ENCODE measurements around the gene CD93.

Gene CD93

DNA sequence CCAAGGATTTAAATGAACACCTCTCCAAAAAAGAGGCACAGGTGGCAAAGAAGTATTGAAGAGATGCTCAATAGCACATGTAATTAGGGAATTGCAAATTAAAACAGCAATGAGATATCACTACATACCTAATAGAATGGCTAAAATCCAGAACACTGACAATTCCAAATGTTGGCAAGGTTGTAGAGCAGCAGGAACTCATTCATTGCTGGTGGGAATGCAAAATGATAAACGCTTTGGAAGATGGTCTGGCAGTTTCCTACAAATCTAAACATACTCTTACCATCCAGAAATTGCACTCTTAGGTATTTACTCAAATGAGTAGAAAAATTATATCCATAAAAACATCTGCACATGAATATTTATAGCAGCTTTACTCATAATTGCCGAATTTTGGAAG lies 17.0 kb downstream of the CD93 start:
- TF ChIP-seq POU2F2 (IDR thresholded peaks at IDR 0.05; ENCODE audit: low read depth, low read length) = no peak
- TF ChIP-seq POLR2A (IDR thresholded peaks at IDR 0.05; ENCODE audit: low read depth, low read length) = no peak
- TF ChIP-seq SPI1 (IDR thresholded peaks at IDR 0.05; ENCODE audit: low read depth, low read length) = no peak
- no peak for TF ChIP-seq PAX5 (IDR thresholded peaks at IDR 0.05; ENCODE audit: insufficient read depth, low read length, severe bottlenecking)
- no peak for TF ChIP-seq POLR2AphosphoS5 (IDR thresholded peaks at IDR 0.05; ENCODE audit: low read depth, low read length)
- TF ChIP-seq TAF1 (IDR thresholded peaks at IDR 0.05; ENCODE audit: low read depth, low read length) = no peak
- FAIRE-seq = no peak

DNA sequence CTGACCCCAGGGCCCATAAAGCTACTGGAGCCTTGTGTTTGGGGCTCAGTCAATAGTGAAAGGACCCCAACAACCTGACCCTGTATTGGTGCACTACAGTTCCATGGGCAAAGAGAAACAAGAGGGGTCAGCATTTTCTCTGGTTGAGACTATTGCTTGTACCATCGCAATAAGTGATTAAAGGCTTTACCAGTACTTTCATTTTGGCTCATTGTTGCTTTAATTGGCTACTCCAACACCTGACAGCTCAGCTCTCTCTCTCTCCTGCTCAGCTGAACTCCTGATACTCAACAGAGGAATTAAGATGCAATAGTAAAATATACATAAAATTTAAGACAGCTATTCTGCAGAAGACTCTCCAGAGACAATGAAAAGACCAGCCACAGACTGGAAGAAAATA lies 17.8 kb downstream of the CD93 start:
- DNase-seq (ENCODE audit: insufficient read length, low spot score) = no peak
- FAIRE-seq = no peak

More for the DNA sequence above, 17.0 kb downstream of the CD93 start:
- DNase-seq (ENCODE audit: insufficient read length, low spot score) = no peak

DNA sequence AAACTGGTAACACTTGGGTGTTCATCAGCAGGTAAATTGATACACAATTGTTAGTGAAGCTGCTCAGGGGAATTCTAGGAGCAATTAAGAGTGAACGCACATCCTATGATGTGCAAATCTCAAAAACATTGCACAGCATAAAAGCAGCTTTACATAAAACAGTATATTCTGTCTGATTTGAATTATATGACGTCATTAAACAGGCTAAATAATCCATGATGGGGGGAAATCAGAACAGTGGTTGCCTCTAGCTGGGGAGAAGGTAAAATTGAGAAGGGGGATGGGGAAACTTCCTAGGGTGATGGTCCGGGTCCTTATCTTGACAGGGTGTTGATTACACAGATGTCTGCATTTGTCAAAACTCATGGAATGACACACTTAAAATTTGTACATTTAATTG lies 19.4 kb downstream of the CD93 start:
- no peak for FAIRE-seq
- TF ChIP-seq POLR2A (IDR thresholded peaks at IDR 0.05; ENCODE audit: low read depth, low read length) (no peak), SPI1 (IDR thresholded peaks at IDR 0.05; ENCODE audit: low read depth, low read length) (no peak), TAF1 (IDR thresholded peaks at IDR 0.05; ENCODE audit: low read depth, low read length) (no peak), POU2F2 (IDR thresholded peaks at IDR 0.05; ENCODE audit: low read depth, low read length) (no peak), PAX5 (IDR thresholded peaks at IDR 0.05; ENCODE audit: insufficient read depth, low read length, severe bottlenecking) (no peak), POLR2AphosphoS5 (IDR thresholded peaks at IDR 0.05; ENCODE audit: low read depth, low read length) (no peak)
- DNase-seq (ENCODE audit: insufficient read length, low spot score) = no peak

More for the DNA sequence above, 17.8 kb downstream of the CD93 start:
- TF ChIP-seq SPI1 (IDR thresholded peaks at IDR 0.05; ENCODE audit: low read depth, low read length) (no peak), POLR2AphosphoS5 (IDR thresholded peaks at IDR 0.05; ENCODE audit: low read depth, low read length) (no peak)

DNA sequence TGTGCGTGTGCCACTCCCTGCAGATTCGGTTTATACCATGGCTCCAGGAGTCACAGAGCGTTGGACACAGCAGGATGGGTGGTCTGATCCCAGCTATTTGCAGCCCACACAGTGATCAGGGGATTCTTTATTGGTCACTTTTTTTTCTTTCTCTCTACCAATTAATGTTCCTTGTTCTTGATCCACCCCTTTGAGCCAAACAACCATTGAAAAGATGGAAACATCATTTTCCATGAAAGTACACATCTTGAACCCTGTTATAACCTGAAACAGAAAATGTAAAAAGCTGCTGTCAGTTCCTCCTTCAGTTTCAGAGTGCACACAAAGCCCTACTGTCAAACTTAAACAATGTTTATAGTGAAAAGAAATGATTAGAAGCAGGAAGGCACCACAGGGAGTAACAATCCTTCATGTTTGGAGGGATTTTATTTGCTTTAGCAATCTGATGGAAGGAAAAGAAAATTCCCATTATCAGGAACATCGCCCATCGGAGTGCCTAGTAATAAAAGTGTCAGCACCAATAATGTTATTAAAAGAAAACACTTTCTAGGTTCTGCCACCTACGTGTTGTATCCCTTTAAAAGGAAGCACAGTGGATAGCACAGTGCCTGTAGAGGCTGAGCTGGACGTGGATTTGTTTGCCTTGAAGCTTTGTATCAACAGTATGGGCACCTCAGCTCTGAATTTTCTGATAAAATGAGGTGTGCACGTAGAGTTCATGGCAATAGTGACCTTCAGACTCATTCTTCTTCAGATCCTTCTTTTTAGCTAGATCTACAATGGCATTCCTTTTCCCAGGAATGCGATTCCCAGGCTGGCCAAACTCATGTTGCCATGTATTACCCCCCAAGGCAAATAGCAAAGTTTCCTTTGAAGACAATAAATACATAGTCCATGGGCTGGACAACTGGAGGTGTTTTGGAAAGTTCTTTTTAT lies 20.6 kb downstream of the CD93 start:
- DNase-seq (ENCODE audit: insufficient read length, low spot score) = no peak
- no peak for FAIRE-seq
- TF ChIP-seq POU2F2 (IDR thresholded peaks at IDR 0.05; ENCODE audit: low read depth, low read length) = no peak
- TF ChIP-seq POLR2AphosphoS5 (IDR thresholded peaks at IDR 0.05; ENCODE audit: low read depth, low read length) = no peak
- no peak for TF ChIP-seq PAX5 (IDR thresholded peaks at IDR 0.05; ENCODE audit: insufficient read depth, low read length, severe bottlenecking)
- no peak for TF ChIP-seq SPI1 (IDR thresholded peaks at IDR 0.05; ENCODE audit: low read depth, low read length)
- TF ChIP-seq TAF1 (IDR thresholded peaks at IDR 0.05; ENCODE audit: low read depth, low read length) = no peak
- TF ChIP-seq POLR2A (IDR thresholded peaks at IDR 0.05; ENCODE audit: low read depth, low read length) = no peak

DNA sequence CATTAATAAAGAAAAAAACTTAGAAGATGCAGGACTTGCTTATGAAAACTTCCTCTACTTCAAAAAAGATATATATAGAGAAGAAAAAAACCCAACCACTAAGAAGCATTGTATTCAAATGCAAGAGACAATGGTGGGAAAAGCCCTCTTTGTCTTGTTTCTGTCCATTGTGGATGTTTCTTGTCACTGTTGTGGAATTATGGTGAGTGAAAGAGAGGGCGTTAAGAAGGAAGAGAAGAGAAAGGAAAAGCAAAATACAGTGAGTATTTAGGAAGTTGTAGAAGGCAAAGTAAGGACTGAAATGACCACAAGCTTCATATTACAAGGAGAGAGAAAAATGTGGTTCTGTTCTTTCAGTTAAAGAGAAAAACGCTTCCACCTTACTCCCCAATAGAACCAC lies 22.5 kb downstream of the CD93 start:
- no peak for FAIRE-seq
- no peak for DNase-seq (ENCODE audit: insufficient read length, low spot score)
- no peak for TF ChIP-seq POU2F2 (IDR thresholded peaks at IDR 0.05; ENCODE audit: low read depth, low read length)
- no peak for TF ChIP-seq TAF1 (IDR thresholded peaks at IDR 0.05; ENCODE audit: low read depth, low read length)
- TF ChIP-seq POLR2AphosphoS5 (IDR thresholded peaks at IDR 0.05; ENCODE audit: low read depth, low read length) = no peak
- no peak for TF ChIP-seq SPI1 (IDR thresholded peaks at IDR 0.05; ENCODE audit: low read depth, low read length)
- no peak for TF ChIP-seq PAX5 (IDR thresholded peaks at IDR 0.05; ENCODE audit: insufficient read depth, low read length, severe bottlenecking)
- TF ChIP-seq POLR2A (IDR thresholded peaks at IDR 0.05; ENCODE audit: low read depth, low read length) = no peak

DNA sequence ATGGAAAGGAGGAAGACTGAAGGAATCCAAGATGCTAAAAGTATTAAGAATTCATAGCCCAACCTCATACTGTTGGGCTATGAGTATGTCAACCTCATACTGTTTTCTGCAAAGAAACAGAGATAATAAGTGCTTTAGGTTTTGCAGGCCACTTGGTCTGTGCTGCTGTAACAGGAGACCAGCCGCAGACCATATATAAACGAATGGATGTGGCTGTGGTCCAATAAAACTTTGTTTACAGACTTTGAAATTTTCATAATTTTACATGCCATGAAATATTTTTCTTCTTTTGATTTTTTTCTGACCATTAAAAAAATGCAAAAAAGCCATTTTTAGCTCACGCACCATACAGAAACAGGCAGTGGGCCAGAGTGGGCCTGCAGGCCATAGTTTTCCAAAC lies 23.0 kb downstream of the CD93 start:
- DNase-seq (ENCODE audit: insufficient read length, low spot score) = no peak
- FAIRE-seq = no peak
- TF ChIP-seq TAF1 (IDR thresholded peaks at IDR 0.05; ENCODE audit: low read depth, low read length) (no peak), SPI1 (IDR thresholded peaks at IDR 0.05; ENCODE audit: low read depth, low read length) (no peak), POLR2AphosphoS5 (IDR thresholded peaks at IDR 0.05; ENCODE audit: low read depth, low read length) (no peak), POU2F2 (IDR thresholded peaks at IDR 0.05; ENCODE audit: low read depth, low read length) (no peak), PAX5 (IDR thresholded peaks at IDR 0.05; ENCODE audit: insufficient read depth, low read length, severe bottlenecking) (no peak), POLR2A (IDR thresholded peaks at IDR 0.05; ENCODE audit: low read depth, low read length) (no peak)

DNA sequence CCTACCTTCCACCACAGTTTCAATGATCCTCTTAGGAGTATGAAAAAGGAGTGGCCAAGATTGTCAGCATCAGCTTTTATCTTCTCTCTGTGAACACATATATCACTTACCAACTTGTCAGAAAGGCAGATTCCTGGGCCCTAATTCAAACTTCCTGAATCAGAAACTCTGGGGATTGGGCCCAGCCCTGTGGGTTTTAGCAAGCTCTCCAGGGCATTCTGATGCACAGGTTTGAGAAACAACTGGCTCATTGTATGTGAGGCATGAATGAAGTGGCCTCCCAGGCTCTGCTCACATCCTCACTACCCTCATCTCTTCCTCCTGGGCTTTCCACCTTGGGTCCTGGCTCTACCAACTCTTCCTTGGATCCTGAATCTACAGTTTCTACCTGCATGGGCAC lies 23.5 kb downstream of the CD93 start:
- FAIRE-seq (no peak), DNase-seq (ENCODE audit: insufficient read length, low spot score) (no peak)
- no peak for TF ChIP-seq SPI1 (IDR thresholded peaks at IDR 0.05; ENCODE audit: low read depth, low read length)
- no peak for TF ChIP-seq POLR2AphosphoS5 (IDR thresholded peaks at IDR 0.05; ENCODE audit: low read depth, low read length)
- TF ChIP-seq POLR2A (IDR thresholded peaks at IDR 0.05; ENCODE audit: low read depth, low read length) = no peak
- no peak for TF ChIP-seq POU2F2 (IDR thresholded peaks at IDR 0.05; ENCODE audit: low read depth, low read length)
- TF ChIP-seq TAF1 (IDR thresholded peaks at IDR 0.05; ENCODE audit: low read depth, low read length) = no peak

DNA sequence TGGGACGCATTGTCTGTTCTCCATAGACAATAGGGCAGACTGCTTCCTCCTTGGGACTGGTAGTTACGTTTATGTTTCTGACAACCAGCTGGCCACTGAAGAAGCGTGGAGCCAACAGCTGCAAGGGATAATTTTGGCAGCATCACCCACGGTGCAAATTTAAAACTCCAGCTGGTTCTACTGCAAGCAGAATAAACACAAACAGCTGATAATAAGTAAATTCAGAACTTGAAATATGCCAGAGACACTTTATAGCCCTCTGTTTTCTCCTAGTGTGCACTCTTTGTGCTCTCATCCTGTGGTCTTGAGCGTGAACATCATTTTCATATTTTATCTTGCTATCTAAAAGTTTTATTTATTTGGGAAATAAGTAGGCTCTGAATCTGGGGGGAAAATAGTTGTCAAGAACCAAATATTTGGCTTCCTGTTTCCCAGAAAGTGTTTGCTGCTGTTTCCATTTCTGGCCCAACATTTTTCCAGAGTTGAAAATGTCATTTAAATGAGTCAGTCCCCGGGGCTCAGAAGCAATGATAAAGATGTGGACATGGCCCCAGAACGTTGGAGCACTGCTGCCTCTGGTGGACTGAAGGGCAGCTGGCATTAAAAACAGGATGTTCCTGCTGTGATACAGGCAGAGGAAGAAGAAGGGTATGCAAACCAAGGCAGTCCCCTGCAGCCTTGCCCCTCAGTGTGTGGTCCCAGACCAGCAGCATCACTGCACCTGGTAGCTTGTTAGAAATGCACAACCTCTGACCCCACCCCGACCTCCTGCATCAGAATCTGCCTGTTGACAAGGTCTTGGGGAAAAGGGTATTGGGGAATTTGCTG lies 24.2 kb downstream of the CD93 start:
- FAIRE-seq (no peak), DNase-seq (ENCODE audit: insufficient read length, low spot score) (no peak)
- TF ChIP-seq POLR2AphosphoS5 (IDR thresholded peaks at IDR 0.05; ENCODE audit: low read depth, low read length) (no peak), POLR2A (IDR thresholded peaks at IDR 0.05; ENCODE audit: low read depth, low read length) (no peak), SPI1 (IDR thresholded peaks at IDR 0.05; ENCODE audit: low read depth, low read length) (no peak), POU2F2 (IDR thresholded peaks at IDR 0.05; ENCODE audit: low read depth, low read length) (no peak), TAF1 (IDR thresholded peaks at IDR 0.05; ENCODE audit: low read depth, low read length) (no peak), PAX5 (IDR thresholded peaks at IDR 0.05; ENCODE audit: insufficient read depth, low read length, severe bottlenecking) (no peak)

DNA sequence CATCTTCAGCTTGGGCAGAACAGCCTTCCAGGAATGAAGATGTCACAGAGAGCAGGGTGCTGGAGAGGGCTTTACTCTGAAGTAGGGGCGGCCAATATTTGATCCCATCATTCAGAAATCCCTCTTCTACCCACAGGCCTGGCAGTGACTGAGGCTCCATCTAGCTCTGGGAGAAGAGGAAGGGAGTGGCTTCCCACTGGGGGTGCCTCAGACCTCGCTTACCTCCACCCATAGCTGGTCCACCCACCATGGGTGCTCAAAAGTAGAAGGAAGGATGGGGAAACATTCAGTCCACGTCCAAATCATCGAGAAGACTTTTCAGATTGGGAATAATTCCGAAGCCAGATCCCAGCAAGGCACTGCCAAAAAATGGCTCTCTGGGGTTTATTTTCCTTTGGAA lies 24.9 kb downstream of the CD93 start:
- DNase-seq (ENCODE audit: insufficient read length, low spot score) = no peak
- FAIRE-seq = no peak
- TF ChIP-seq POLR2A (IDR thresholded peaks at IDR 0.05; ENCODE audit: low read depth, low read length) = no peak
- no peak for TF ChIP-seq TAF1 (IDR thresholded peaks at IDR 0.05; ENCODE audit: low read depth, low read length)
- TF ChIP-seq POLR2AphosphoS5 (IDR thresholded peaks at IDR 0.05; ENCODE audit: low read depth, low read length) = no peak
- no peak for TF ChIP-seq SPI1 (IDR thresholded peaks at IDR 0.05; ENCODE audit: low read depth, low read length)
